Renal cortical epithelial cell (primary cell): ENCODE data around the gene DUSP6. TPM values are rescaled to one million over a fixed set of nuclear protein-coding genes. Genes with fewer than 3 reads are reported as not detected.

ENCODE experiments used
- DNase-seq: peaks from one replicate; pipeline ENCODE4 v3.0.0-alpha.2; 2011; ENCODE audit warnings: low read depth
- total RNA-seq: library from RNA; depleted of rRNA; stranded (reverse); fragments of >200 nt; gene quantifications from 2 replicates; pipeline ENCODE4 v1.2.3, GENCODE V29; 2014

Gene DUSP6
- total RNA-seq, 1 donor from 2014 or later, result 33.6 TPM

GRCh38 chr12:89373763-89374572 lies 21.7 kb upstream of the DUSP6 start:
- peak; percentile 98 for DNase-seq

DNA sequence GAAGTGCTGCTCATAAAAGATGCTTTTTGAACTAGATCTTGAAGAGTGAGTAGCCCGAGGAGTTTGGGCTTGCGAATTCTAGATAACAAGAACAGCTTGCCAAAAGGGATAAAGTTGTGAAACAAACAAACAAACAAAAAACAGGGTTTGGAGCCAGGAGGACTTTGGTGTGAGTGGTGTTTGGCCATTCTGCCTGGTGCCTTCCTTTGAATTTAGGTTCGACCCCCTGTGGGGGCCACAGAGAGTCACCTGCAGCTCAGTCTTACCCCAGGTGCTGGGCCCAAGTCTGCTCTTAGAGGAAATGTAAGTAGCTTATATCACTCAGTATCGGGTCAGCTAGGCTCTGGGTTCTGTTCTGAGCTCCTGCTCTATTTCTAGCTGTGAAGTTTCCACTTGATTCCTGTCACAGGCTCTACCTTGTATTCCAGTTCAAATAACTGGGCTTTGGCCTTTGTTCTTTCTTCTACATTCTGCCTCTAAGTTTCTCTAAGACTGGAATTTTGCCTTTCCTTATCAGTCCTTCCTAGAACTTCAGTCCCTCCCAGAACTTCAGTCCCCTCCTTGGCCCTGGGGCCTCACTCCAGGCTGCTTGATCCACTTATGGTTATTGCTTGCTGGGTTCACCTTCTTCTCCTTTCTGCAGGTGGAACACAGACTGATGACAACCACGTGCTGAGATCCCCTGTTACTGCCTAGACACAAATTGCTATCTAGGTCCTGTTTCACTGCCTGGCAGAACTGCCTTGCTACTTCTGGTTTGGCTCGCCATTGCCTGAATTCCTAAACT lies 20.5 kb upstream of the DUSP6 start:
- peak; percentile 34 for DNase-seq

DNA sequence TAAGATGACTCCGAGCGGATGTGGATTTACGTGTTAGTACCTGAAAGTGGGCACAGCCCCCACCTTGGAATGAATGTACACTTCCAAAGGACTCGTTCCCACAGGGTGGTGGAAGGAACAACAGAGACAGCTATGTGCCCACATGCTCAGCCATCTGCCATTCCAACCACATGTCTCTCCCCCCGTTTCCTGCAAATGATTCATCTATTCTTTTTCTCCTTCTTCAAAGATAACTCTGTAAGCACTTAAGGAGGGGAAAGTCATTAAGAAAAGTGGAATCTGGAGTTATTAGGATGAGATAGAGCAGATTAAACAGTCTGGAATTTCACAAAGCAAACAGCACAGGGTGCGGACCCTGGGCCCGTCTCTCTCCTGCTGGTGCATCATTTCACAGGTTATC lies 18.5 kb upstream of the DUSP6 start:
- DNase-seq, result peak; percentile 86

GRCh38 chr12:89370421-89370831 lies 18.1 kb upstream of the DUSP6 start:
- DNase-seq, result no peak

DNA sequence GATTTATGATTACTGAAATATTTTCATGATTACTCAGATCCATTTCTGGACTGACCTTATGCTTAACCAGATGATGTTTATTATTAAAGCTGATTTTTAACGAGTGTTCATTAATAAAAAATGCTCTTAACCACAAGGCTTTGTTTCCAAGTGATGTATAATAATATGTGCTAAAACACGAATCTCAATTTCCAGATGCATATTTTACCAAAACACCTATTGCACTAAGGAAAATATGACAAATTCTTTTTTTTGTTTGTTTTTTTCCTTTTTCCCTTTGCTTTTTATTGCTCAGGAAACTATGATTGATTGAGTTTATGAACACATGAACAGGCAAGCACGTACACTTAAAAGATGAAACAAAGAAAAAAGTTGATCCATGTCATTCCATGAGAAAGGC lies 16.9 kb upstream of the DUSP6 start:
- no peak for DNase-seq

DNA sequence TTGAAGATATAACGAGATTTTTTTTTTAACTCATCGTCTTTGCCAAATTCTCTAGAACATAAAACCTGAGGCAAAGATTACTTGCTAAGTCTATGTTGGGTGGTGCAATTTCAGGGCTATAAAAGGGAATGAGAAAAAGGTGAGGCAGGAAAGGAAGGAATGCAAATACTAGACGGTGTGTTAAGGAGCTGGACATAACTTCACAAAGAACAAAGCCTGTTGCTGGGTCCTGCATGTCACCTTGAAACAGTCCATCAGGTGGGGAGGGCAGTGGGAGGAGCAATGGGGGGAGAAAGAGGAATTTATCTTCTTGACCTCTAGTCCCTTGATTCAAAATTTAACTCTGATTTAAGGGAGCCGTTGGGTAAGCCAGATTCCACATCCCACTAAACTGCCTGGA lies 16.1 kb upstream of the DUSP6 start:
- no peak for DNase-seq

DNA sequence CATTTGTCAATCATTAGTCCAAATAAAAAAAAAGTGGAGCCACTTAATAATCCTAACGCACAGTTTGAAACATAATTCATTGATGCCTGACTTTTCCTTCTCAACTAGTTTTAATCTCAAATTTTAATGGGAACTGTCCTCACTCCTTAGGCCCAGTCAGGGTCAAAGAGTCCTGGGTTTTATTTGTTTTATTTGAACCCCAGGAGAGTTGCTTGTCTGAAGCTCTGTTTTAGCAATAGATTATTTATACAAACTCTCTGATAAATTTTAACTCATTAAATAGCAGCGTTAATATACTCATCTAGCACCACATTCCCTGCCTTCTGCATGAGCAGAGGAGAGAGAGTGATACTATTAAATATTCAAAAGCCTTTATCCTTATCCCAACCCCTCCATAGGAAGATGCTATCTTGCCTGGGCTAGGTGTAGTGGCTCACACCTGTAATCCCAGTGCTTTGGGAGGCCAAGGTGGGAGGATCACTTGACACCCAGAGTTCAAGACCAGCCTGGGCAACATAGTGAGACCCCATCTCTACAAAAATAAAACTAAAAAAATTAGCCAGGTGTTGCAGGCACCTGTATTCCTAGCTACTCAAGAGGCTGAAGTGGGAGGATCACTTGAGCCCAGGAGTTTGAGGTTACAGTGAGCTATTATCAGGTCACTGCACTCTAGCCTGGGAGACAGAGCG lies 14.5 kb upstream of the DUSP6 start:
- DNase-seq, result no peak

GRCh38 chr12:89364631-89365030 lies 12.3 kb upstream of the DUSP6 start:
- DNase-seq, result no peak

DNA sequence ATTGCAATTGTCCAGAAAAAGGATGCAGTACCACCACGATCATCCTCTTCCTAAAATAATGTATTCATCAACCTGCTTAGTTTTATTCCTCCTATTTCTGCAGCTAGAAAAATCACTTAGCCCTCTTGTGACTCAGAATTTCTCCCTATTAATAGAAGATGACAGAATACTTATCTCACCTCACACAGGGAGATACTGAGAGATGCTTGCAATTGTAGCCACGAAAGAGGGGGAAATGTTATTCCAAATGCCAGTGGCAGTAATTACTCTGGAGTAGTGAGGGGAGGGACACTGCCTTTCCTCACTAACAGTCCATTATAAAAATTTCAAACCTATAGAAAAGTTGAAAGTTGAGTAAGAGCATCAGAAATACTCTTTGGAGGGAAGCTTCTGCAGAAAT lies 11.8 kb upstream of the DUSP6 start:
- DNase-seq, result no peak

- DNase-seq, result no peak
Measured at GRCh38 chr12:89363582-89363981, 11.3 kb upstream of the DUSP6 start.

- DNase-seq, result peak; percentile 51
Measured at GRCh38 chr12:89363084-89363483, 10.8 kb upstream of the DUSP6 start.

- DNase-seq, result no peak
Measured at GRCh38 chr12:89359615-89360014, 7.3 kb upstream of the DUSP6 start.

GRCh38 chr12:89358805-89359204 lies 6.5 kb upstream of the DUSP6 start:
- DNase-seq, result no peak

DNA sequence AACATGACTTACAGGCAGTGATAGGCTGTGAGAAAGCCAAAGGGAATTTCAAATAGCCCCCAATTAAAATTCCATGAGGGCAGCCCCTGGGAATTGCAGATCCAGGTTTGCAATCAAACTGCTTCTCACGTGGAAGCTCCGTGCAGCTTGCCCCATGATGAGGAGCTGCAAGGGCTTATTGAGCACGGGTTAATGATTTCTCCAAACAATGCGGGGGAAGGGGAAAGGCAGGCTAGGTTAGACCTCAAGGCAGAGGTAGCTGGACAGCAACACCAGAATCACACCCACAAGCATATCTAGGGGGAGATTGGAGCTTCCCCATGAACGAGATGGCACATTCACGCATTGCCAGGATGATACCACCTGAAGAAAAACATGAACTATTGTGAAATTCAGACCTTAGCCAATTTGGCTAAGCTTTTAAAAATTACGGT lies 5.0 kb upstream of the DUSP6 start:
- peak; percentile 98 for DNase-seq

- no peak for DNase-seq
Measured at GRCh38 chr12:89356069-89356665, 3.9 kb upstream of the DUSP6 start.

DNA sequence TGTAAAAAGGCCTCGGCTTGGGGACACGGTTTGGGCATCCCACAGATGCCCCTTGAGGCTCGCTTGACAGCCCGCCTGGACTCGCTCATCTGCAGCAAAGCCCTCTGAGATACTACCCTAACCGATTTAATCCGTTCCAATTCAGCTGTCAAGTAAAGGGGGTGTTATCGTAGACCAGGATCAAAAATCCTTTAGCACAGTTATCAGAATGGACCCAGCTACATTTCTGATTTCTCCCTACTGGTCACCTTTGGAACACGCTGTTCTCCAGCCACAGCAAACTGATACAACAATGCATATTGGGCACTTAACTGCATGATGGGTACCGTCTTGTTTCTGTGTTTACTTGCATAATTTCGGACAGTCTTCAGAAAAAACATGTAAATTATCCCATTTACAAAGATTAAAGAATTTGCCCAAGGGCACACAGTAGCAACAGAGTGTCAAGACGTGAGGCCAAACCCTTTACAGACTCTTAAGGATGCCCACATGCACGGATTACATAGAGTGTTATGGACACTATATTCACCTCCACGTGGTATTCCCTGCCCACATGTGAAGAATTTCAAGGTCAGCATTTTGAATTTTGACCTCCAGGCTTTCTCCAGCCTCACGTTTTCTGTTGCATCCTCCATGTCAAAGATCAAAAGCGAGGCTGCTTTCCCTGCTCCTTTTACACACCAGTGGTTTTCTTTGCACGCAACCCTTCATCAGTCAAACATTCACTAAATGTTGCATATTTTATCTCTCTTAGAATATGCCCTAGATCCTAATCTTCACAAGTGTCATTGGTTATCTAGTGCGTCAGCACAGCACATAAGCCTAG lies 3.2 kb upstream of the DUSP6 start:
- DNase-seq, result peak; percentile 69

- DNase-seq, result no peak
Measured at GRCh38 chr12:89354612-89355067, 2.3 kb upstream of the DUSP6 start.

DNA sequence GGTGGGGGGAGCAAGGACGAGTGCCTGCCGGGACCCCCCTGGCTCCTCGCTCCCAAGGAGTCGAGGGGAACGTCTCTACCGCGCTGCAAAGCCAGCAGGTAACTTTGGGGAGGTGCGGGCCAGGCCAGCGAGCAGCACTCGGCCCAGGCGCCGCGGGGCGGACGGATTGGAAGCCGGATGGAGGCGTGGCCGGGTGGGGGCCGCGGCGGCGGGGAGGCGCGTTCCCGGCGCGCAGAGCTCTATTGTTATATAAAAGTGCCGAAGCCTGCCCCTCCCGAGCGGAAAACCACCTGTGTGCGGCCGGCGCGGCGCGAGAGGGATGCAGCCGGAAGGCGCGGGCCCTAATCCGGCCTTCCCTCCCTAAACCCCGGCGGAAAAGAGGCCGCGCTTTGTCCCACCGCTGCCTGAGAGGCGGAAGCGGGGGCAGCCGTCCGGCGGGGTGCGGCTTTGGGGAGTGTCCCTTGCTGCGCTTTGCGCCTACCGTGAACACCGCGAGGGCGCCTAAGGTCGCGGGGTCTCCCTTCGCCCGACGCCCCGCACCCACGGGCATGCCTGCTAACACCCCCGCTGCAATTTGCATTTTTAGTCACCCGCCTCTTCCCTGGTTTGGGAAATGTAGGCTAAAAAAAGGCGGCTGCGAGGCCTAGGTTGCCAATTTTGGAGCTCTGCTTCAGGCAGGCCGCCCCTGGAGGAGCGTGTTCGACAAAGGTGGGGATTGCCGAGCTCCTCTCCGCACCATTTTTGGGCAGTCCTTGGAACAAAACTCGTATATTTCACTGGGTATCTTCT lies 1.7 kb upstream of the DUSP6 start:
- peak; percentile 40 for DNase-seq

DNA sequence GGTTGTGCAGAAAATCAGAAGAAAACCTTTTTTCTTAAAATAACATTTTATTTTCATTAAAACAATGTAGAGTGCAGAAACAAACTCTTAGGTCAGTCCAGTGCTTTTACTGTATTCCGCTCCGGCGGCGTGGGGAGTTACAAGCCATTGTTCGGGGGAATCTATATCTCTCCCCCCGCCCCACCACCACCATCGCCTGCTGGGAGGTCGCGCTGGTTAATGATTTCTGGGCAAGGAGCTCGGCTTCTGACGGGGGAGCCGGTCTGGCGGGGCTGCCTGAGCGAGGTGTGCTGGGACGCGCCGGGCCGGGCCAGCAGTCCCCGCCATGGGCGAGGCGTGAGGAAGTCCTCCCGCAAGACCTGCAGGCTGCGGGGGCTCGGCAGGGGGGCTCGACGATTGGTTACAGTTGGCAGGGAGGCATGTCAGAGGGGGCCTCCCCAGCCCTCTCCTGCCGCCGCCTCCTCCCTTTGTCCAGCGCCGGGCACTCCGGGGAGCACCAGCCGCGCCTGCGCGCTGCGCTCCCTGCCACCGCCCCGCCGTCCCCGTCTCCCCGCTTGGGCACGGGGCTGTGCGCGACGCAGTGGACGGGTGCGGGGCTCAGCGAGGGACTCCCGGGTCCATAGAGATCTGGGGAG lies 1.0 kb upstream of the DUSP6 start:
- DNase-seq, result peak; percentile 79

DNA sequence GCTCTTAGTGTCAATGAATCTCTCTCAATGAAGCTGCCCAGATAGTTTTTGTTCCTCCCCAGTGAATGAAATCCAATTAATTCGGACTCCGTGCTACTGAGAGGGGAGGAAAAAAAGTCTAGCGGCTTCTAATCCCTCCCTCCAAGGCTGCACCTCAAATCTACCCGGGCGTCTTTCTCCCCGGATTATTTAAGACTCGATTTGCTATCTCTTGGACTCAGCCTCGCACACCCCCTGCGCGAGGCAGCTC lies 134 bp downstream of the DUSP6 start:
- DNase-seq, result no peak
